H1 (cell line): ENCODE data around the gene ALK. TPM values are rescaled to one million over a fixed set of nuclear protein-coding genes. Genes with fewer than 3 reads are reported as not detected.

Source experiments
- GTF2F1 ChIP-seq: IDR thresholded peaks from 2 replicates; pipeline ENCODE4 v1.6.1; 2012; ENCODE audit warnings: low read depth, low read length, improper control_type of control experiment, borderline replicate concordance
- NANOG ChIP-seq: IDR thresholded peaks from 2 replicates; pipeline ENCODE4 v1.6.1; 2011; ENCODE audit warnings: low read length, low read depth, mild to moderate bottlenecking, inconsistent platforms; ENCODE audit not compliant: insufficient read depth, poor library complexity, severe bottlenecking
- TAF1 ChIP-seq: IDR thresholded peaks from 2 replicates; pipeline ENCODE4 v1.6.1; 2011; ENCODE audit warnings: mild to moderate bottlenecking, low read depth, low read length
- polyA plus RNA-seq, 7 experiments: library from polyadenylated mRNA; depleted of rRNA in 3 of 7; stranded (reverse) in 5 of 7; unstranded in 2 of 7; fragments of >200 nt in 5 of 7; fragments of 200-250 nt in 2 of 7; gene quantifications; 1 replicate in 5 of 7; 2 replicates in 1 of 7; 4 replicates in 1 of 7; pipeline versions ENCODE4 v1.2.1 to v1.2.3, GENCODE V29; 2011 to 2013; ENCODE audit warnings: missing spikeins in 2 of 7, mixed read lengths in 2 of 7
- total RNA-seq: library from RNA; stranded (reverse); fragmentation: NEBNext Ultra II Directional; extraction: Animal tissue kit (Norgen Biotek cat#: 25700); gene quantifications from 2 replicates; pipeline ENCODE4 v1.2.1, GENCODE V29; 2021

The ALK gene
- total and polyA plus RNA-seq, 2 of the 8 experiments (the other 6 are each of a cell fraction or from before 2014, with no cell fraction given) = 0.02 to 0.09 TPM

DNA sequence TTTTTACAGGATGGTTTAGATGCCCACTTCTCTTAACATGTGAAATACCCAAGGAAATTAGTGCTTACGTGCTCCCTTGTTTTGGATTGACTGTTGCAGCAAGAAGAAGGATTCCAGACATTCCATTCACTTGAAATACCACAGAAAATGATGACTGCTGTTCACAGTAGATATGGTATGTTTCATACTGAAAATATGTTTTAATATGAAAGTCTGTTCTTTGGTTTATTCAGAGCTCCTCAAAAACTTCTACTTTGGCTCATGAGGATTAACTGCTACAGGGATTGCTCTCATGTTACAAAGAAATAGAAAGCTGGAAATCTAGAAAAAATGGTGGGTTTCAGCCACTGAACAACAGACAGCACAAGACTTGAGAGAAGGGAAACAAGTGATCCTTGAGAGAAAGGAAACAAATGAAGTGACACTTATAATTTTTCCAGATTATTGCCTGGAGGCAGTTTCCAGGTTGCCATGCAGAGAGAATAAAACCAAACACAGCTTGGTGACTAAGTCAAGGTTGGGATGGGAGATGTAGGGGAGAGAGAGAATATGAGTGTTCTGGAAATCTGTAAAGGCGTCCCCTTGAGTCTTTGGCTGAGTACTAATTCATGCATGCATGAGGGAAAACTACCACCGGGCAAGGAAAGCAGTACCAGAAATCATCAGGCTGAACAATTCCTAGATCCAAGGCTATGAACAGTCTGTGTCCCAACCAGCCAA, 458.0 kb downstream of the ALK start (continued):
- TF ChIP-seq NANOG (no peak), GTF2F1 (no peak), TAF1 (no peak)
- TF ChIP-seq, all 59 proteins: peak for 0
